ENCODE results near the gene LHX3. TPM values are rescaled to one million over a fixed set of nuclear protein-coding genes. Genes with fewer than 3 reads are reported as not detected.

Gene LHX3
- polyA plus RNA-seq, 1 of the 3 experiments (the other 2 are of a cell fraction), result not detected

DNA sequence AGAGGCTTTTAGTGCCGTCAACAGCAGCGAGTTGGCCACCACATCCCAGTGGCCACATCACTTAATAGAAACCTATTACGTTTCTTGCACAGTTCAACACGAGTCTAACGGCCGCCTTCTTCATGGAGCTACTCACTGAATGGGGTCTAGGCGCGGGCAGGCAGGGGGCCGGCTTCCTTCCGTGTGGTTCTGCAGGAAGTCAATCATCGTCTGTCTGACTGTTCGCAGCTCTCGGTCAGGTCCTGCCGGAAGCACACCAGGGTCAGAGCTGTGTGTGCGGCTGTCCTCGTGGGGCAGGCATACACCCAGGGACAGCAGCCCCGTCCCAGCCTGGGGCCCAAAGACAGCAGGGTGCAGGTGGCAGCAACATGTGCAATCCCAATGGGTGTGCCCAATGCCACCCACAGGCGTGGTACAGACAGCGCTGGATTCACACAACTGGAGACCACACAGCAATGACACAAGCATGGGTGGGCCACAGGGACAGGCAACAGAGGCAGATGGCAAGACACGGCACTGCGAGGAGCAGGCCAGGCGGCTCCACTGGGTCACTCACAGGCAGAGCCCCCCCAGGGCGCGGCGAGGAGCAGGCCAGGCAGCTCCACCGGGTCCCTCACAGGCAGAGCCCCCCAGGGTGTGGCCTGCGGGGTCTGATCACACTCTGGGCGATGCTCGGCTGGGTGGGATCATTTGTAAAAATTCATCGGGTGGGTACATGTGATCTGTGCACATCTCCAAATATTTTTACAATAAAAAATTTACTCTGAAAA is 19.1 kb upstream of the LHX3 start:
- no peak overlapping the region for H3K4me2 ChIP-seq
- no peak overlapping the region for H3K9ac ChIP-seq
- H3K79me2 ChIP-seq (ENCODE audit: insufficient read depth), result peaks cover 7% of the 10 kb centered on the region; the same call in 1 of the 2 replicates
- DNase-seq, result no peak
- ChIA-PET CTCF (interaction anchor here (0.6 to 5.3 kb wide), 13 partner anchors 14 to 426 kb away, joined by 3 to 35 read pairs (median 4); no protein-coding TSS in a partner anchor), POLR2A (no interaction called here)
- TF ChIP-seq JUND (IDR thresholded peaks at IDR 0.05), result no peak
- no peak for TF ChIP-seq TAF1 (IDR thresholded peaks at IDR 0.05; ENCODE audit: borderline replicate concordance, low read depth, low read length)
- H3K27me3 ChIP-seq (ENCODE audit: insufficient read depth), result no peaks in the 10 kb centered on the region
- no peak overlapping the region for H3K4me3 ChIP-seq (ENCODE audit: low read depth in 2 of 2, low read length in 1 of 2)
- H3K4me1 ChIP-seq (ENCODE audit: control insufficient read depth in 1 of 2, insufficient read depth in 2 of 2, low read depth in 1 of 2, low read length in 1 of 2), result peaks cover 0 to 5% of the 10 kb centered on the region in 2 experiments; a peak in 1 of 4 replicates
- H3F3A ChIP-seq (replicated peaks; ENCODE audit: insufficient read depth), result peaks cover 4% of the 10 kb centered on the region
- H2AFZ ChIP-seq (ENCODE audit: low read depth), result no peak overlapping the region
- no peaks in the 10 kb centered on the region for H3K9me2 ChIP-seq
- H4K20me1 ChIP-seq (ENCODE audit: insufficient read depth), result peaks cover 50% of the 10 kb centered on the region
- 98% methylated on average over 19 of the region's 30 CpGs for WGBS (ENCODE audit: low lambda C conversion rate)
- no peaks in the 10 kb centered on the region for H3K9me3 ChIP-seq
- H3K27ac ChIP-seq (ENCODE audit: low read depth in 2 of 2, low read length in 1 of 2), result no peak overlapping the region
- peaks cover 0 to 31% of the 10 kb centered on the region in 2 experiments for H3K36me3 ChIP-seq (replicated peaks in 1 of 2; ENCODE audit: control insufficient read depth in 1 of 2, insufficient read depth in 2 of 2, low read length in 1 of 2)

DNA sequence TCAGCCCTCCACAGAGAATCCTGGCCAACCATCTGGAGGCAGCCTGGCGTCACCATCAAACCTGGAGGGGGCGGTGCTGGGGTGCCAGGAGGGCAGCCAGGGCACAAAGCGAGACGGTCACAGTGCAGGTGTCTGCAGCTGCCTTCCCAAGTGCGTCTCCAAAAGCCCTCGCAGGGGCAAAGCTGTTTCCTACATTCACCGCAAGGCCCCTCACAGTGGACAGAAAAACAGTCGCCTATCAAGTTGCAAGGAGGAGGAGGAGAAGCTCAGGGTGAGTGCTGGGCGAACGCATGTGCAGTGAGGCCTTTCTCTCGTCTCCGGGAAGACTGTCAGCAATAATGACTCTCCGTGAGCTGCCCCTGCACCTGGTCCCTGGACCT is 18.0 kb upstream of the LHX3 start:
- POLR2A ChIA-PET, result no interaction called here
- H4K20me1 ChIP-seq (ENCODE audit: insufficient read depth), result peaks cover 42% of the 10 kb centered on the region
- peaks cover 7% of the 10 kb centered on the region; the same call in 1 of the 2 replicates for H3K79me2 ChIP-seq (ENCODE audit: insufficient read depth)
- H3K9me2 ChIP-seq, result no peaks in the 10 kb centered on the region
- no peaks in the 10 kb centered on the region for H3K9me3 ChIP-seq
- TF ChIP-seq, protein P1, sequence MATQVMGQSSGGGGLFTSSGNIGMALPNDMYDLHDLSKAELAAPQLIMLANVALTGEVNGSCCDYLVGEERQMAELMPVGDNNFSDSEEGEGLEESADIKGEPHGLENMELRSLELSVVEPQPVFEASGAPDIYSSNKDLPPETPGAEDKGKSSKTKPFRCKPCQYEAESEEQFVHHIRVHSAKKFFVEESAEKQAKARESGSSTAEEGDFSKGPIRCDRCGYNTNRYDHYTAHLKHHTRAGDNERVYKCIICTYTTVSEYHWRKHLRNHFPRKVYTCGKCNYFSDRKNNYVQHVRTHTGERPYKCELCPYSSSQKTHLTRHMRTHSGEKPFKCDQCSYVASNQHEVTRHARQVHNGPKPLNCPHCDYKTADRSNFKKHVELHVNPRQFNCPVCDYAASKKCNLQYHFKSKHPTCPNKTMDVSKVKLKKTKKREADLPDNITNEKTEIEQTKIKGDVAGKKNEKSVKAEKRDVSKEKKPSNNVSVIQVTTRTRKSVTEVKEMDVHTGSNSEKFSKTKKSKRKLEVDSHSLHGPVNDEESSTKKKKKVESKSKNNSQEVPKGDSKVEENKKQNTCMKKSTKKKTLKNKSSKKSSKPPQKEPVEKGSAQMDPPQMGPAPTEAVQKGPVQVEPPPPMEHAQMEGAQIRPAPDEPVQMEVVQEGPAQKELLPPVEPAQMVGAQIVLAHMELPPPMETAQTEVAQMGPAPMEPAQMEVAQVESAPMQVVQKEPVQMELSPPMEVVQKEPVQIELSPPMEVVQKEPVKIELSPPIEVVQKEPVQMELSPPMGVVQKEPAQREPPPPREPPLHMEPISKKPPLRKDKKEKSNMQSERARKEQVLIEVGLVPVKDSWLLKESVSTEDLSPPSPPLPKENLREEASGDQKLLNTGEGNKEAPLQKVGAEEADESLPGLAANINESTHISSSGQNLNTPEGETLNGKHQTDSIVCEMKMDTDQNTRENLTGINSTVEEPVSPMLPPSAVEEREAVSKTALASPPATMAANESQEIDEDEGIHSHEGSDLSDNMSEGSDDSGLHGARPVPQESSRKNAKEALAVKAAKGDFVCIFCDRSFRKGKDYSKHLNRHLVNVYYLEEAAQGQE (IDR thresholded peaks at IDR 0.05; ENCODE audit: low read depth, low read length), result no peak
- TF ChIP-seq SMC3 (IDR thresholded peaks at IDR 0.05; ENCODE audit: low read depth, low read length) (no peak), RCOR1 (IDR thresholded peaks at IDR 0.05; ENCODE audit: low read length) (no peak), EZH2phosphoT487 (IDR thresholded peaks at IDR 0.05; ENCODE audit: borderline replicate concordance, low read depth) (no peak), POLR2AphosphoS5 (IDR thresholded peaks at IDR 0.05; ENCODE audit: low read depth, low read length) (no peak), TCF12 (IDR thresholded peaks at IDR 0.05) (no peak), FOSL2 (IDR thresholded peaks at IDR 0.05; ENCODE audit: borderline replicate concordance, low read depth) (no peak), TAF1 (IDR thresholded peaks at IDR 0.05; ENCODE audit: borderline replicate concordance, low read depth, low read length) (no peak)
- TF ChIP-seq, protein P2, sequence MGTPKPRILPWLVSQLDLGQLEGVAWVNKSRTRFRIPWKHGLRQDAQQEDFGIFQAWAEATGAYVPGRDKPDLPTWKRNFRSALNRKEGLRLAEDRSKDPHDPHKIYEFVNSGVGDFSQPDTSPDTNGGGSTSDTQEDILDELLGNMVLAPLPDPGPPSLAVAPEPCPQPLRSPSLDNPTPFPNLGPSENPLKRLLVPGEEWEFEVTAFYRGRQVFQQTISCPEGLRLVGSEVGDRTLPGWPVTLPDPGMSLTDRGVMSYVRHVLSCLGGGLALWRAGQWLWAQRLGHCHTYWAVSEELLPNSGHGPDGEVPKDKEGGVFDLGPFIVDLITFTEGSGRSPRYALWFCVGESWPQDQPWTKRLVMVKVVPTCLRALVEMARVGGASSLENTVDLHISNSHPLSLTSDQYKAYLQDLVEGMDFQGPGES (IDR thresholded peaks at IDR 0.05; ENCODE audit: low read depth, low read length), result no peak
- TF ChIP-seq, protein P3, sequence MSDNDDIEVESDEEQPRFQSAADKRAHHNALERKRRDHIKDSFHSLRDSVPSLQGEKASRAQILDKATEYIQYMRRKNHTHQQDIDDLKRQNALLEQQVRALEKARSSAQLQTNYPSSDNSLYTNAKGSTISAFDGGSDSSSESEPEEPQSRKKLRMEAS (IDR thresholded peaks at IDR 0.05; ENCODE audit: low read depth), result no peak
- no peak overlapping the region for H3K9ac ChIP-seq
- H3K36me3 ChIP-seq (replicated peaks in 1 of 2; ENCODE audit: control insufficient read depth in 1 of 2, insufficient read depth in 2 of 2, low read length in 1 of 2), result peaks cover 0 to 36% of the 10 kb centered on the region in 2 experiments
- WGBS (ENCODE audit: low lambda C conversion rate), result 100% methylated on average over 8 of the region's 13 CpGs
- H3K27ac ChIP-seq (ENCODE audit: low read depth in 2 of 2, low read length in 1 of 2), result no peak overlapping the region
- no peak for DNase-seq
- H2AFZ ChIP-seq (ENCODE audit: low read depth), result no peak overlapping the region
- H3F3A ChIP-seq (replicated peaks; ENCODE audit: insufficient read depth), result no peaks in the 10 kb centered on the region
- no peak overlapping the region for H3K4me3 ChIP-seq (ENCODE audit: low read depth in 2 of 2, low read length in 1 of 2)
- CTCF ChIA-PET, result interaction anchor here (0.9 to 1.6 kb wide), 3 partner anchors 52 to 90 kb away, joined by 3 to 5 read pairs (median 4); no protein-coding TSS in a partner anchor
- H3K27me3 ChIP-seq (ENCODE audit: insufficient read depth), result no peaks in the 10 kb centered on the region
- H3K4me2 ChIP-seq, result no peak overlapping the region
- peaks cover 0 to 5% of the 10 kb centered on the region in 2 experiments; a peak in 1 of 4 replicates for H3K4me1 ChIP-seq (ENCODE audit: control insufficient read depth in 1 of 2, insufficient read depth in 2 of 2, low read depth in 1 of 2, low read length in 1 of 2)
